Erythroblast (primary cell): ENCODE measurements around the gene WASF3.

Experiments used
- DNase-seq, 2 experiments: peaks; one replicate each; lab custom pipeline; 2025; lab: John Stamatoyannopoulos, UW
- GATA1 ChIP-seq: IDR thresholded peaks from 2 replicates; pipeline ENCODE4 v1.6.1; 2011; ENCODE audit warnings: low read depth, mild to moderate bottlenecking, control low read depth, low read length, moderate library complexity
- POLR2A ChIP-seq: IDR thresholded peaks from 2 replicates; pipeline ENCODE4 v1.6.1; 2011; ENCODE audit warnings: mild to moderate bottlenecking, low read length

WASF3 gene

GRCh38 chr13:26698392-26699196, 141.1 kb downstream of the WASF3 start:
- peak; percentile 72 to 85 for DNase-seq
- TF ChIP-seq POLR2A (no peak), GATA1 (no peak)

GRCh38 chr13:26699197-26699490, 141.7 kb downstream of the WASF3 start:
- no peak for DNase-seq
- TF ChIP-seq POLR2A (no peak), GATA1 (no peak)

DNA sequence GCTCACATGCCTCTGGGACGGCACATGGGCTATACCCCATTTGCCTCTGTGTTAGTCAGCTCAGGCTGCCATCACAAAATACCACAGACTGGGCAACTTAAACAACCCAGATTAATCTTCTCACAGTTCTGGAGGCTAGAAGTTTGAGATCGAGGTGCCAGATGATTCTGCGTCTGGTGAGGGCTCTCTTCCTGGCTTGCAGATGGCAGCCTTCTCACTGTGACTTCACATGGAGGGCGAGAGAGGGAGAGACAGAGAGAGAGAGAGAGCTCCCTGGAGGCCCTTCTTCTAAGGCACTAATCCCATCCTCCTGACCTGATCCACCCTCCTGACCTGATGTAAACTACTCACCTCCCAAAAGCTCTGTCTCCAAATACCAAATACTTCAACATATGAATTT, 148.1 kb downstream of the WASF3 start:
- no peak for DNase-seq
- TF ChIP-seq POLR2A (no peak), GATA1 (no peak)

- no peak for DNase-seq
- TF ChIP-seq GATA1 (no peak), POLR2A (no peak)
Observed at GRCh38 chr13:26706381-26706780, 148.9 kb downstream of the WASF3 start.

DNA sequence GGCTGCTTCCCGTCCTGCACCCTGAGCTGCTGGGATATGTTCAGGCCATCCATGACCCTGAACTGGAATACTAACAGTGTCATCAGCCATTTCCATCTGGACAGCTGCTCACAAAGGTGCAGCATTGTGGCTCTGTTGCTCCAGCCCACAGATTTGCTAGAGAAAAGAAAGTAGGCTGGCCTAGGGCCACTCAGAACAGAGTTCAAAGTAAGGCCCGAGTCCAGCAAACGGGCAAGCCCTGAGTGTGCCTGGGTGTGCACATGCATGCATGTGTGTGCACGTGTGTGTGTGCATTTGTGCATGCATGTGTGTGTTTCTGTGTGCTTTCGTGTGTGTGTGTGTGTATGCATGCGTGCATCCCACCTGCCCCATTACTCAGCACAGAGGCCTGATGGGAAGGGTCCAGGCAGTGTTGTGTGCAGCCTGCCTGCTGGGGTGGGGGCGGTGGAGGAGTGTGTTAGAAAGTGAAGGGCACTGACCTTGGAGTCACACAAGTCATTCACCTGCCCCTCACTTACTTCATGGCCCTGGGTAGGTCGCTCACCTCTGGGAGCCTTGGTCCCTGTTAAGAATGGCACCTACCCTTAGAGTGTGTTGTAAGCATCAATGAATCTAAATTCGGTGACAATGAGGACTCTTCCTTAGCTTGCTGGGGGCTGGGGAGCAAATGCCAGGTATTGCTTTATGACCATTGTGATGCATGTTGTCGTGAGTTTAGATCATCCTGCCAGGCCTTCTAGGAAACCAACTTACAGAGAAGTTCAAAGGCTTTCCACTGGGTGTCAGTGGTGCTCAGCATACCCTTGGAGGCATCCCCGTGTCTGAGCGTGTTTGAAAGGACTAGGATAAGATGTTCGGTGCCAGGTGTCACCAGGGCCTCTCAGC, 149.9 kb downstream of the WASF3 start:
- DNase-seq: peak; percentile 56 to 65
- TF ChIP-seq POLR2A: no peak
- no peak for TF ChIP-seq GATA1

GRCh38 chr13:26708007-26708297, 150.5 kb downstream of the WASF3 start:
- TF ChIP-seq POLR2A (no peak), GATA1 (no peak)
- DNase-seq: no peak

DNA sequence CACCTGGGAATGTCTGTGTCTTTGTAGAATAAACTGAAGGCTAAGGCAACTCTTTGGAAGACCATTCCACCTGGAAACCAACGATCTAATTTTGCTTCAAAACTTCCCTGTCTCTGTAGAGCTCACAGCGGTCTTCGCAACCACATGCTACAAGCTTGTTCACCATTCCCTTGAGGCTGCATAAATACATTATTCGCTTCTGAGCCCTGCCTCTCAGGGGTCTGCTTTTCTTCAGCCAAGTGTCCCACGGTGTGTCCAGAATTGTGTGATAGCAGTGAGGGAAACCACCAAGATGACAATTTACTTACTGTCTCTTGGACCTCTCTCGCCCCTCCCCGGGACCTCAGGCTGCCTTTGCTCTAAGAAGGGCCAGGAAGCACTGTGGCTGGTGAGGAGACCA, 152.0 kb downstream of the WASF3 start:
- no peak for TF ChIP-seq GATA1
- no peak for TF ChIP-seq POLR2A
- no peak for DNase-seq

- DNase-seq: no peak
- TF ChIP-seq GATA1 (no peak), POLR2A (no peak)
Observed at GRCh38 chr13:26710166-26710565, 152.7 kb downstream of the WASF3 start.

DNA sequence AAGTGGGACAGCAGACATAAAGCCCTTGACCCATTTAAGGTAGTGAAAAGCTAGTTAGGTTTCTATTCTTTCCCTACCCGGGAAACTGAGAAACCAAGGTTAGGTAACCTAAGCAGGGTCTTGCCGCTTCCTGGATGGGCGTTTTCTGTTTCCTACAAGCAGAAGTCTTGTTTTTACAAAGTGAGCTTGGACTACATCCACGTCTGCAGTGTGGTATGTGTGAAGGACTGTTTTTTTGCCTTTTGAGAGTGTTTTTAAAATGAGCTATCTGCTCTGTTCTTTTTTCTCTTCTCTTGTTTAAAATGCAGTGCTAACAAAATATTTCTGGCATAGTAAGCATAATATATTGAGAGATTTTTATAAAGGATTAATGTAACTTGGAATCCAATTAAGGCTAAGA, 153.7 kb downstream of the WASF3 start:
- no peak for TF ChIP-seq GATA1
- TF ChIP-seq POLR2A: no peak

GRCh38 chr13:26713341-26713740, 155.9 kb downstream of the WASF3 start:
- DNase-seq: no peak
- TF ChIP-seq GATA1 (no peak), POLR2A (no peak)

More for the DNA sequence above, 153.7 kb downstream of the WASF3 start:
- DNase-seq: no peak

- no peak for TF ChIP-seq POLR2A
- no peak for DNase-seq
Observed at GRCh38 chr13:26716984-26717383, 159.5 kb downstream of the WASF3 start.

- DNase-seq: no peak
- no peak for TF ChIP-seq GATA1
- TF ChIP-seq POLR2A: no peak
Observed at GRCh38 chr13:26718146-26718545, 160.7 kb downstream of the WASF3 start.

- TF ChIP-seq GATA1 (no peak), POLR2A (no peak)
- no peak for DNase-seq
Observed at GRCh38 chr13:26718872-26719271, 161.4 kb downstream of the WASF3 start.

GRCh38 chr13:26719356-26719945, 162.0 kb downstream of the WASF3 start:
- no peak for TF ChIP-seq GATA1
- TF ChIP-seq POLR2A: no peak
- DNase-seq: peak in 1 of 2 experiments; percentile 54
